Brain microvascular endothelial cell (primary cell): ENCODE data around the gene VEGFC.

Experiments used
- DNase-seq: peaks from one replicate; pipeline ENCODE4 v3.0.0-alpha.2; 2020
- H3K27ac ChIP-seq: fragments of 250-450 bp; sonication (Bioruptor Pico); 2 replicates; pipeline ENCODE4 v1.5.1; 2020; ENCODE audit warnings: mild to moderate bottlenecking, moderate library complexity
- H3K27me3 ChIP-seq: fragments of 250-450 bp; sonication (Bioruptor Pico); replicated peaks from 2 replicates; pipeline ENCODE4 v1.5.1; 2020; ENCODE audit warnings: mild to moderate bottlenecking
- H3K36me3 ChIP-seq: fragments of 250-450 bp; sonication (Bioruptor Pico); replicated peaks from 2 replicates; pipeline ENCODE4 v1.5.1; 2020; ENCODE audit warnings: mild to moderate bottlenecking
- H3K4me3 ChIP-seq: 2 replicates; pipeline ENCODE4 v1.5.1; 2011; ENCODE audit warnings: low read depth, mild to moderate bottlenecking, control low read depth, low read length, moderate library complexity
- CTCF ChIP-seq: IDR thresholded peaks from 2 replicates; pipeline ENCODE4 v1.5.1; 2011; ENCODE audit warnings: low read depth, mild to moderate bottlenecking, moderate library complexity, low read length, control low read depth, inconsistent platforms; ENCODE audit errors: missing control alignments
- in situ Hi-C: cut with HindIII; loops from 2 replicates; pipeline ENCODE4 v1.10.0; 2017; ENCODE audit warnings: low sequenced_read_pairs, low pct_ligation_motif_present

Gene VEGFC

GRCh38 chr4:176806778-176807375, 14.2 kb upstream of the VEGFC start:
- Histone ChIP-seq H3K36me3 (no peaks in the 10 kb centered on the region), H3K27me3 (no peaks in the 10 kb centered on the region), H3K4me3 (no peak overlapping the region), H3K27ac (no peak overlapping the region)
- no peak for TF ChIP-seq CTCF
- no peak for DNase-seq
- in situ Hi-C loops, result no loop called here

- in situ Hi-C loops, result no loop called here
- Histone ChIP-seq H3K27ac (no peak overlapping the region), H3K4me3 (no peak overlapping the region), H3K27me3 (no peaks in the 10 kb centered on the region), H3K36me3 (no peaks in the 10 kb centered on the region)
- no peak for DNase-seq
- TF ChIP-seq CTCF, result no peak
Measured at GRCh38 chr4:176805155-176805554, 12.4 kb upstream of the VEGFC start.

DNA sequence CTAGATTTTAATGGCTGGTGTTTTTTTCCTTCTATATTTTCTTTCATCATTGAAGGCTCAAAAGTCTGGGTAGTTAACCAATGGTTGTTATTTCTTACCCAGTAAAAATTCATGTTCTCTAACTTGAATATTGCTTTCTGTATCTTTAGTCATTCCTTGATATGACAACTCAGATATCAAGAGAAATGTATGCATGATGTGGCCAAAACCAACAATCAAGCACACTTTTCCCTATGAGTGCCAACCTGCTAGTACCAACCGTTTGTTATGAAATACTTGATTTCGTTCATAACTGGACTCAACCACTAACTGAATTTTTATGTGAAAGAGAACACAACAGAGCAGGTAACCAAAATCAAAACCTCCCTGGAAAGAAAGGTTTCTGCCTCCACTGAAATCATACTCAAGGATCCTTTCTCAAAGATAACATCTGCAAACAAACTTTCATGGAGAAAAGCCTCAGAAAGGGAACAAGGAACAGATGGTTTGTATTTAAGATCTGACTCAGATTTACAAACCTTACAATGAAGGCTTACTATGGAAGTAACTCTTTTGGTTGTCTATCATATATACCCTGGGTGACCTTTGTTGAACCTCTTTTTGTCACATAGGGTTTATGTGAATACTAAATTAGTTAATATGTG, 8.3 kb upstream of the VEGFC start:
- Histone ChIP-seq H3K27ac (no peak overlapping the region), H3K27me3 (no peaks in the 10 kb centered on the region), H3K36me3 (no peaks in the 10 kb centered on the region), H3K4me3 (no peak overlapping the region)
- no peak for DNase-seq
- in situ Hi-C loops, result no loop called here
- TF ChIP-seq CTCF, result no peak

DNA sequence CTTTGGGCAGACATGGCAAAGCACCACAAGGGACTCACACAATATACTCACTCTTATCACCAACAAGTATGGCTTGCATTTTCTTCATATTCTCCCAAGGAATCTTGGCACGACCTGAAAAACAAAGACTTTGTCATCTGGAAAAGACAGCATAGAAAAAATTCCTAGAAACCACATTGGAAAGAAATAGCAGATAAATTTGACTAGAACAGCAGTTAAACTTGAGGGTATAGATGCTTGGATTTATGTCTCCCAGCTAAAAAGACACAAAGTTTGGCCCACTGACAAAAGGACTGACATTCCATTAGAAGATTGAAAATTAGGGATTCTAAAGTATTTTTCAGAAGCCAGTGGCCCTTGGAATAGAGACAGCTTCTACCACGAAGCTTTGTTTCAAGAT, 6.9 kb upstream of the VEGFC start:
- TF ChIP-seq CTCF, result no peak
- in situ Hi-C loops, result loop anchor here (25.0 kb wide), 1 partner anchor 412 kb away; no protein-coding TSS in a partner anchor

DNA sequence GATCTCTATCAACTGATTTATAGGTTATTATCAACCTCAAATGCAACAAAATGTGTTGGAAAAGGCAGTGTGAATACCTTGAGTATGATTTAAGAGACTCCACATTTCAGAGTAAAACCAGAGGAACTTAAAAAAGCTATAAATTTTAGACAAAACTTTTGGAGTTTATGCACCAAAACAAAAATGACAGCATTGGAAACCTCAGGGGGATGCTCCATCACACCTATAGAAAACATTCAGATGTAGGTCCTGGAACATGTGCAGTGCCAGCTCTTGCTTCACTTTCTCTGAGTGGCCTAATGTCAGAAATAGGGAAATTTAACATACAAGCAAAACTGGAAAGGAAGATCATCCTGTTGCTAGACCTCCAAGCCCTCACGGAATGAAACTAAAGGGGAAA, 5.8 kb upstream of the VEGFC start:
- no peak for TF ChIP-seq CTCF
- H3K27me3 ChIP-seq, result no peaks in the 10 kb centered on the region
- no peak overlapping the region for H3K27ac ChIP-seq
- H3K4me3 ChIP-seq, result no peak overlapping the region
- no peaks in the 10 kb centered on the region for H3K36me3 ChIP-seq
- in situ Hi-C loops, result loop anchor here (25.0 kb wide), 1 partner anchor 411 kb away; no protein-coding TSS in a partner anchor
- no peak for DNase-seq

More for the DNA sequence above, 6.9 kb upstream of the VEGFC start:
- Histone ChIP-seq H3K27ac (no peak overlapping the region), H3K4me3 (no peak overlapping the region), H3K36me3 (no peaks in the 10 kb centered on the region), H3K27me3 (no peaks in the 10 kb centered on the region)
- DNase-seq, result no peak
